SK-N-SH (cell line): ENCODE measurements around the gene SEMA4B.

Experiments used
- EP300 ChIP-seq, 2 experiments: IDR thresholded peaks; 2 replicates each; pipeline versions ENCODE4 v1.4.0 to v1.6.1; 2012; ENCODE audit warnings: borderline replicate concordance in 1 of 2, low read depth in 1 of 2, low read length in 1 of 2
- FOXJ3 ChIP-seq: sonication (generic); formaldehyde crosslinking; IDR thresholded peaks from 2 replicates; pipeline ENCODE4 v1.5.1; 2020; ENCODE audit warnings: mild to moderate bottlenecking, missing genetic modification reagents
- GABPA ChIP-seq: IDR thresholded peaks from 2 replicates; pipeline ENCODE4 v1.4.0; 2012; ENCODE audit warnings: low read depth, mild to moderate bottlenecking
- JUND ChIP-seq: IDR thresholded peaks from 2 replicates; pipeline ENCODE4 v1.4.0; 2012
- MXI1 ChIP-seq: IDR thresholded peaks from 2 replicates; pipeline ENCODE4 v1.6.1; 2012; ENCODE audit warnings: mild to moderate bottlenecking, low read depth, low read length, improper control_type of control experiment
- POLR2AphosphoS5 ChIP-seq: IDR thresholded peaks from 2 replicates; pipeline ENCODE4 v1.6.1; 2012; ENCODE audit warnings: low read depth, low read length
- TAF1 ChIP-seq: IDR thresholded peaks from 2 replicates; pipeline ENCODE4 v1.6.1; 2012; ENCODE audit warnings: low read depth, mild to moderate bottlenecking, low read length, moderate library complexity, borderline replicate concordance
- USF1 ChIP-seq: IDR thresholded peaks from 2 replicates; pipeline ENCODE4 v1.4.0; 2012; ENCODE audit warnings: low read depth, borderline replicate concordance
- TF ChIP-seq, protein P1 (sequence below): fragments of 200-600 bp; sonication (generic); IDR thresholded peaks from 2 replicates; pipeline ENCODE4 v1.6.1; 2017; ENCODE audit warnings: antibody characterized with exemption, mild to moderate bottlenecking, moderate library complexity
- TF ChIP-seq, protein P2 (sequence below): IDR thresholded peaks from 2 replicates; pipeline ENCODE4 v1.6.1; 2012; ENCODE audit warnings: mild to moderate bottlenecking, low read depth, low read length, moderate library complexity
- TF ChIP-seq, protein P3 (sequence below): IDR thresholded peaks from 2 replicates; pipeline ENCODE4; 2012

GRCh38 chr15:90191794-90192509 is 9.2 kb upstream of the SEMA4B start:
- no peak for TF ChIP-seq USF1
- TF ChIP-seq, protein P1, sequence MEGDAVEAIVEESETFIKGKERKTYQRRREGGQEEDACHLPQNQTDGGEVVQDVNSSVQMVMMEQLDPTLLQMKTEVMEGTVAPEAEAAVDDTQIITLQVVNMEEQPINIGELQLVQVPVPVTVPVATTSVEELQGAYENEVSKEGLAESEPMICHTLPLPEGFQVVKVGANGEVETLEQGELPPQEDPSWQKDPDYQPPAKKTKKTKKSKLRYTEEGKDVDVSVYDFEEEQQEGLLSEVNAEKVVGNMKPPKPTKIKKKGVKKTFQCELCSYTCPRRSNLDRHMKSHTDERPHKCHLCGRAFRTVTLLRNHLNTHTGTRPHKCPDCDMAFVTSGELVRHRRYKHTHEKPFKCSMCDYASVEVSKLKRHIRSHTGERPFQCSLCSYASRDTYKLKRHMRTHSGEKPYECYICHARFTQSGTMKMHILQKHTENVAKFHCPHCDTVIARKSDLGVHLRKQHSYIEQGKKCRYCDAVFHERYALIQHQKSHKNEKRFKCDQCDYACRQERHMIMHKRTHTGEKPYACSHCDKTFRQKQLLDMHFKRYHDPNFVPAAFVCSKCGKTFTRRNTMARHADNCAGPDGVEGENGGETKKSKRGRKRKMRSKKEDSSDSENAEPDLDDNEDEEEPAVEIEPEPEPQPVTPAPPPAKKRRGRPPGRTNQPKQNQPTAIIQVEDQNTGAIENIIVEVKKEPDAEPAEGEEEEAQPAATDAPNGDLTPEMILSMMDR = no peak
- peak; percentile 73 for TF ChIP-seq MXI1
- peak; percentile 44; the same call in 1 of the 2 replicates for TF ChIP-seq FOXJ3
- no peak for TF ChIP-seq POLR2AphosphoS5
- TF ChIP-seq JUND = no peak
- TF ChIP-seq, protein P2, sequence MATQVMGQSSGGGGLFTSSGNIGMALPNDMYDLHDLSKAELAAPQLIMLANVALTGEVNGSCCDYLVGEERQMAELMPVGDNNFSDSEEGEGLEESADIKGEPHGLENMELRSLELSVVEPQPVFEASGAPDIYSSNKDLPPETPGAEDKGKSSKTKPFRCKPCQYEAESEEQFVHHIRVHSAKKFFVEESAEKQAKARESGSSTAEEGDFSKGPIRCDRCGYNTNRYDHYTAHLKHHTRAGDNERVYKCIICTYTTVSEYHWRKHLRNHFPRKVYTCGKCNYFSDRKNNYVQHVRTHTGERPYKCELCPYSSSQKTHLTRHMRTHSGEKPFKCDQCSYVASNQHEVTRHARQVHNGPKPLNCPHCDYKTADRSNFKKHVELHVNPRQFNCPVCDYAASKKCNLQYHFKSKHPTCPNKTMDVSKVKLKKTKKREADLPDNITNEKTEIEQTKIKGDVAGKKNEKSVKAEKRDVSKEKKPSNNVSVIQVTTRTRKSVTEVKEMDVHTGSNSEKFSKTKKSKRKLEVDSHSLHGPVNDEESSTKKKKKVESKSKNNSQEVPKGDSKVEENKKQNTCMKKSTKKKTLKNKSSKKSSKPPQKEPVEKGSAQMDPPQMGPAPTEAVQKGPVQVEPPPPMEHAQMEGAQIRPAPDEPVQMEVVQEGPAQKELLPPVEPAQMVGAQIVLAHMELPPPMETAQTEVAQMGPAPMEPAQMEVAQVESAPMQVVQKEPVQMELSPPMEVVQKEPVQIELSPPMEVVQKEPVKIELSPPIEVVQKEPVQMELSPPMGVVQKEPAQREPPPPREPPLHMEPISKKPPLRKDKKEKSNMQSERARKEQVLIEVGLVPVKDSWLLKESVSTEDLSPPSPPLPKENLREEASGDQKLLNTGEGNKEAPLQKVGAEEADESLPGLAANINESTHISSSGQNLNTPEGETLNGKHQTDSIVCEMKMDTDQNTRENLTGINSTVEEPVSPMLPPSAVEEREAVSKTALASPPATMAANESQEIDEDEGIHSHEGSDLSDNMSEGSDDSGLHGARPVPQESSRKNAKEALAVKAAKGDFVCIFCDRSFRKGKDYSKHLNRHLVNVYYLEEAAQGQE = no peak
- no peak for TF ChIP-seq TAF1
- no peak for TF ChIP-seq GABPA
- TF ChIP-seq, protein P3, sequence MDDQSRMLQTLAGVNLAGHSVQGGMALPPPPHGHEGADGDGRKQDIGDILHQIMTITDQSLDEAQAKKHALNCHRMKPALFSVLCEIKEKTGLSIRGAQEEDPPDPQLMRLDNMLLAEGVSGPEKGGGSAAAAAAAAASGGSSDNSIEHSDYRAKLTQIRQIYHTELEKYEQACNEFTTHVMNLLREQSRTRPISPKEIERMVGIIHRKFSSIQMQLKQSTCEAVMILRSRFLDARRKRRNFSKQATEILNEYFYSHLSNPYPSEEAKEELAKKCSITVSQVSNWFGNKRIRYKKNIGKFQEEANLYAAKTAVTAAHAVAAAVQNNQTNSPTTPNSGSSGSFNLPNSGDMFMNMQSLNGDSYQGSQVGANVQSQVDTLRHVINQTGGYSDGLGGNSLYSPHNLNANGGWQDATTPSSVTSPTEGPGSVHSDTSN = no peak
- TF ChIP-seq EP300 (IDR thresholded peaks at IDR 0.05; ENCODE audit: borderline replicate concordance in 1 of 2, low read depth in 1 of 2, low read length in 1 of 2) = peak in 1 of 2 experiments; percentile 66; a peak in 2 of 4 replicates
